OCI-LY1 (cell line): ENCODE measurements around the gene ZNF277.

Experiments used
- H2AFZ ChIP-seq: fragments of 200-600 bp; sonication (generic), shearing (Covaris generic); 2 replicates; pipeline ENCODE4 v1.6.0; 2014; ENCODE audit warnings: antibody characterized with exemption, mild to moderate bottlenecking, low read length
- H3F3A ChIP-seq: fragments of 200-600 bp; sonication (generic), shearing (Covaris generic); 2 replicates; pipeline ENCODE4 v1.6.0; 2014; ENCODE audit warnings: mild to moderate bottlenecking, antibody characterized with exemption, low read length, moderate library complexity; ENCODE audit not compliant: insufficient read depth
- H3K27ac ChIP-seq: fragments of 200-600 bp; sonication (generic); 2 replicates; pipeline ENCODE4 v1.5.1; 2014; ENCODE audit warnings: low read length, mixed run types, mild to moderate bottlenecking, low read depth; ENCODE audit not compliant: poor library complexity, severe bottlenecking
- H3K27me3 ChIP-seq: fragments of 200-600 bp; sonication (generic); 2 replicates; pipeline ENCODE4 v1.6.0; 2014; ENCODE audit warnings: antibody characterized with exemption, mild to moderate bottlenecking, low read length, moderate library complexity; ENCODE audit not compliant: insufficient read depth
- H3K36me3 ChIP-seq: fragments of 200-600 bp; sonication (generic); 2 replicates; pipeline ENCODE4 v1.6.1; 2014; ENCODE audit warnings: mild to moderate bottlenecking, antibody characterized with exemption, low read length, moderate library complexity, mixed read lengths; ENCODE audit not compliant: insufficient read depth
- H3K4me1 ChIP-seq: fragments of 200-600 bp; sonication (generic); 2 replicates; pipeline ENCODE4 v1.5.1; 2014; ENCODE audit warnings: mild to moderate bottlenecking, low read length, moderate library complexity; ENCODE audit not compliant: insufficient read depth, severe bottlenecking
- H3K4me2 ChIP-seq: fragments of 200-600 bp; sonication (generic), shearing (Covaris generic); 2 replicates; pipeline ENCODE4 v1.6.1; 2014; ENCODE audit warnings: low read length
- H3K4me3 ChIP-seq: fragments of 200-600 bp; sonication (generic); 2 replicates; pipeline ENCODE4 v1.5.1; 2014; ENCODE audit warnings: low read length, low read depth, mild to moderate bottlenecking, mixed read lengths; ENCODE audit not compliant: poor library complexity, severe bottlenecking
- H3K79me2 ChIP-seq: fragments of 200-600 bp; shearing (Covaris generic); 2 replicates; pipeline ENCODE4 v1.6.1; 2016; ENCODE audit warnings: mixed run types, low read length, mixed read lengths; ENCODE audit not compliant: insufficient read depth
- H3K9ac ChIP-seq: fragments of 200-600 bp; sonication (generic), shearing (Covaris generic); 2 replicates; pipeline ENCODE4 v1.6.1; 2014; ENCODE audit warnings: mild to moderate bottlenecking, low read length, mixed read lengths
- H3K9me2 ChIP-seq: fragments of 200-600 bp; sonication (generic), shearing (Covaris generic); 2 replicates; pipeline ENCODE4 v1.6.1; 2014; ENCODE audit warnings: low read depth, mild to moderate bottlenecking, low read length, mixed read lengths
- H3K9me3 ChIP-seq: fragments of 200-600 bp; shearing (Covaris generic); 2 replicates; pipeline ENCODE4 v1.6.1; 2014; ENCODE audit warnings: low read length, mixed read lengths
- H4K20me1 ChIP-seq: fragments of 200-600 bp; sonication (generic), shearing (Covaris generic); 2 replicates; pipeline ENCODE4 v1.6.0; 2016; ENCODE audit warnings: mild to moderate bottlenecking, low read length; ENCODE audit not compliant: insufficient read depth
- EZH2 ChIP-seq: fragments of 200-600 bp; sonication (generic), shearing (Covaris generic); IDR thresholded peaks from 2 replicates; pipeline ENCODE4 v1.8.0; 2017; ENCODE audit warnings: borderline replicate concordance, mixed run types, mild to moderate bottlenecking, antibody characterized with exemption, low read length, moderate library complexity, mixed read lengths
- TF ChIP-seq, protein P1 (sequence below): fragments of 200-600 bp; sonication (generic), shearing (Covaris generic); IDR thresholded peaks from 2 replicates; pipeline ENCODE4 v1.5.1; 2017; ENCODE audit warnings: mild to moderate bottlenecking, antibody characterized with exemption, low read length, moderate library complexity, mixed read lengths

Gene ZNF277

GRCh38 chr7:112360681-112361080 lies 154.2 kb downstream of the ZNF277 start:
- no peaks in the 10 kb centered on the region for H3F3A ChIP-seq
- H3K4me1 ChIP-seq: peaks cover 6% of the 10 kb centered on the region
- H3K27me3 ChIP-seq: no peaks in the 10 kb centered on the region; the same call in 1 of the 2 replicates
- no peak overlapping the region for H3K4me3 ChIP-seq
- no peaks in the 10 kb centered on the region for H3K9me2 ChIP-seq
- H2AFZ ChIP-seq: no peak overlapping the region
- H3K9me3 ChIP-seq: 0 out of 2 replicates have a peak, but pooled peaks cover 5% of the 10 kb centered on the region
- no peaks in the 10 kb centered on the region for H4K20me1 ChIP-seq
- H3K27ac ChIP-seq: no peak overlapping the region
- H3K36me3 ChIP-seq: no peaks in the 10 kb centered on the region
- no peak overlapping the region for H3K9ac ChIP-seq
- H3K4me2 ChIP-seq: no peak overlapping the region
- TF ChIP-seq EZH2: no peak
- TF ChIP-seq, protein P1, sequence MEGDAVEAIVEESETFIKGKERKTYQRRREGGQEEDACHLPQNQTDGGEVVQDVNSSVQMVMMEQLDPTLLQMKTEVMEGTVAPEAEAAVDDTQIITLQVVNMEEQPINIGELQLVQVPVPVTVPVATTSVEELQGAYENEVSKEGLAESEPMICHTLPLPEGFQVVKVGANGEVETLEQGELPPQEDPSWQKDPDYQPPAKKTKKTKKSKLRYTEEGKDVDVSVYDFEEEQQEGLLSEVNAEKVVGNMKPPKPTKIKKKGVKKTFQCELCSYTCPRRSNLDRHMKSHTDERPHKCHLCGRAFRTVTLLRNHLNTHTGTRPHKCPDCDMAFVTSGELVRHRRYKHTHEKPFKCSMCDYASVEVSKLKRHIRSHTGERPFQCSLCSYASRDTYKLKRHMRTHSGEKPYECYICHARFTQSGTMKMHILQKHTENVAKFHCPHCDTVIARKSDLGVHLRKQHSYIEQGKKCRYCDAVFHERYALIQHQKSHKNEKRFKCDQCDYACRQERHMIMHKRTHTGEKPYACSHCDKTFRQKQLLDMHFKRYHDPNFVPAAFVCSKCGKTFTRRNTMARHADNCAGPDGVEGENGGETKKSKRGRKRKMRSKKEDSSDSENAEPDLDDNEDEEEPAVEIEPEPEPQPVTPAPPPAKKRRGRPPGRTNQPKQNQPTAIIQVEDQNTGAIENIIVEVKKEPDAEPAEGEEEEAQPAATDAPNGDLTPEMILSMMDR: no peak
- no peaks in the 10 kb centered on the region for H3K79me2 ChIP-seq

DNA sequence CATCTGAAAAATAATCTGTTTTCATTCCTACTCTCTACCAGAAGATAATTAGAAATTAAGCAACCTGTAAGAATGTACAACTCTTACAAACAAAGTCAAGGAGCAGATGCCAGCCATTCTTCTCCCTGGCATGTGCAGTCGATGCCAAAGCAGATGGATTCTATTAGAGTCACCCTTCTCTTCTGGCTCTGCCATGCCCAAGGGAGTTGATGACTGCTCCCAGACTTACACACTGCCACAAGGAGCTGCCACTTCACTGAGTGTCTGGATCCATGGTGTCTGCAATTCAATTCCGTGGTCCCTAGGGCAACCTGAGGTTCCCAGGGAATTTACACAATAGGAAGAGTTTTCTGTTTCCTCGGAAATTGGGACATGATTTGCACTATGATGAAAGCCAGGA lies 154.7 kb downstream of the ZNF277 start:
- H2AFZ ChIP-seq: no peak overlapping the region
- H3K4me3 ChIP-seq: no peak overlapping the region
- no peak overlapping the region for H3K4me2 ChIP-seq
- H4K20me1 ChIP-seq: no peaks in the 10 kb centered on the region
- H3K4me1 ChIP-seq: peaks cover 6% of the 10 kb centered on the region
- 0 out of 2 replicates have a peak, but pooled peaks cover 5% of the 10 kb centered on the region for H3K9me3 ChIP-seq
- H3K79me2 ChIP-seq: no peaks in the 10 kb centered on the region
- no peaks in the 10 kb centered on the region for H3K9me2 ChIP-seq
- H3K27me3 ChIP-seq: no peaks in the 10 kb centered on the region; the same call in 1 of the 2 replicates
- H3K27ac ChIP-seq: no peak overlapping the region
- H3K9ac ChIP-seq: no peak overlapping the region
- H3K36me3 ChIP-seq: no peaks in the 10 kb centered on the region
- no peaks in the 10 kb centered on the region for H3F3A ChIP-seq
- no peak for TF ChIP-seq EZH2
- TF ChIP-seq, protein P1: no peak

GRCh38 chr7:112362053-112362650 lies 155.7 kb downstream of the ZNF277 start:
- H3K4me1 ChIP-seq: peaks cover 6% of the 10 kb centered on the region
- no peak for TF ChIP-seq EZH2
- TF ChIP-seq, protein P1: no peak

More at GRCh38 chr7:112362053-112362650, 155.7 kb downstream of the ZNF277 start:
- no peaks in the 10 kb centered on the region; the same call in 1 of the 2 replicates for H3K27me3 ChIP-seq
- no peaks in the 10 kb centered on the region for H3K36me3 ChIP-seq
- no peaks in the 10 kb centered on the region for H3K9me2 ChIP-seq
- H3K9ac ChIP-seq: no peak overlapping the region
- no peak overlapping the region for H3K27ac ChIP-seq
- no peak overlapping the region for H3K4me3 ChIP-seq
- H3F3A ChIP-seq: no peaks in the 10 kb centered on the region
- no peaks in the 10 kb centered on the region for H3K79me2 ChIP-seq
- no peak overlapping the region for H3K4me2 ChIP-seq
- H4K20me1 ChIP-seq: no peaks in the 10 kb centered on the region
- H2AFZ ChIP-seq: no peak overlapping the region
- H3K9me3 ChIP-seq: 0 out of 2 replicates have a peak, but pooled peaks cover 5% of the 10 kb centered on the region
